CD4-positive, CD25-positive, alpha-beta regulatory T cell (primary cell): ENCODE results near the gene IFFO2. TPM values are rescaled to one million over a fixed set of nuclear protein-coding genes. Genes with fewer than 3 reads are reported as not detected.

Experiments used
- ATAC-seq, 2 donors: fragments of 150-1000 bp; cut with Tn5 transposase; one replicate each; pipeline ENCODE4 v1.10.0; 2021; ENCODE audit warnings: low read depth in 2 of 2, moderate number of reproducible peaks in 2 of 2, moderate library complexity in 1 of 2
- DNase-seq, 3 donors: peaks; one replicate each; pipeline versions ENCODE4 v3.0.0 to v3.0.0-alpha.2; 2012 to 2022; ENCODE audit warnings: mixed read lengths in 1 of 3
- H3K27ac ChIP-seq: one replicate; pipeline ENCODE4 v1.7.0; 2013; ENCODE audit warnings: mild to moderate bottlenecking, low read length; ENCODE audit not compliant: insufficient read depth, poor library complexity, severe bottlenecking
- H3K27me3 ChIP-seq: one replicate; pipeline ENCODE4 v1.7.0; 2013; ENCODE audit warnings: low read length; ENCODE audit not compliant: control insufficient read depth, insufficient read depth
- H3K36me3 ChIP-seq: one replicate; pipeline ENCODE4 v1.7.0; 2013; ENCODE audit warnings: mild to moderate bottlenecking, low read length, moderate library complexity; ENCODE audit not compliant: control insufficient read depth, insufficient read depth
- H3K4me1 ChIP-seq: 2 replicates; pipeline ENCODE4 v1.7.0; 2013; ENCODE audit warnings: mild to moderate bottlenecking, low read length; ENCODE audit not compliant: insufficient read depth, control insufficient read depth, poor library complexity, severe bottlenecking
- H3K4me3 ChIP-seq: one replicate; pipeline ENCODE4 v1.7.0; 2013; ENCODE audit warnings: low read depth, mild to moderate bottlenecking, low read length, moderate library complexity
- H3K9me3 ChIP-seq, 2 experiments: 1 replicate in 1 of 2; 2 replicates in 1 of 2; pipeline ENCODE4 v1.7.0; 2013; ENCODE audit warnings: low read length in 2 of 2, mild to moderate bottlenecking in 1 of 2, moderate library complexity in 1 of 2; ENCODE audit not compliant: control insufficient read depth in 2 of 2
- H3K27ac Mint-ChIP-seq, 3 donors: one replicate each; pipeline ENCODE4 v1.8.0; 2020 to 2022; ENCODE audit warnings: mild to moderate bottlenecking in 3 of 3, mixed read lengths in 3 of 3, moderate library complexity in 2 of 3
- H3K27me3 Mint-ChIP-seq: one replicate; pipeline ENCODE4 v1.8.0; 2022; ENCODE audit warnings: mild to moderate bottlenecking, mixed read lengths
- H3K36me3 Mint-ChIP-seq: one replicate; pipeline ENCODE4 v1.8.0; 2020; ENCODE audit warnings: mixed read lengths
- H3K4me1 Mint-ChIP-seq, 4 donors: one replicate each; pipeline ENCODE4 v1.8.0; 2020 to 2022; ENCODE audit warnings: mixed read lengths in 4 of 4, mild to moderate bottlenecking in 1 of 4
- H3K4me3 Mint-ChIP-seq, 4 donors: one replicate each; pipeline ENCODE4 v1.8.0; 2020 to 2022; ENCODE audit warnings: mild to moderate bottlenecking in 4 of 4, mixed read lengths in 4 of 4, moderate library complexity in 3 of 4
- H3K9me3 Mint-ChIP-seq, 7 donors: one replicate each; pipeline ENCODE4 v1.8.0; 2020 to 2022; ENCODE audit warnings: mixed read lengths in 7 of 7, mild to moderate bottlenecking in 3 of 7, moderate library complexity in 2 of 7
- polyA plus RNA-seq, 4 donors: library from polyadenylated mRNA; unstranded; fragments of 300-500 nt; fragmentation: Illumina TruSeq; gene quantifications; one replicate each; pipeline ENCODE4 v1.2.3, GENCODE V29; 2021
- total RNA-seq: library from RNA; stranded (reverse); gene quantifications from one replicate; pipeline ENCODE4 v1.2.3, GENCODE V29; 2022

The IFFO2 gene
- total and polyA plus RNA-seq, 5 donors from 2014 or later, result 1.4 to 101 (median 3.0) TPM

- Histone ChIP-seq H3K27ac (no peak overlapping the region), H3K9me3 (no peaks in the 10 kb centered on the region), H3K4me1 (peaks cover 5% of the 10 kb centered on the region), H3K36me3 (no peaks in the 10 kb centered on the region), H3K4me3 (no peak overlapping the region), H3K27me3 (no peaks in the 10 kb centered on the region)
- peaks cover 0 to 5% (median under 1%) of the 10 kb centered on the region in 4 donors for H3K4me1 Mint-ChIP-seq
- H3K9me3 Mint-ChIP-seq, result no peaks in the 10 kb centered on the region
- ATAC-seq (no peak), DNase-seq (no peak)
- H3K4me3 Mint-ChIP-seq, result no peak overlapping the region
- H3K36me3 Mint-ChIP-seq, result no peaks in the 10 kb centered on the region
- H3K27ac Mint-ChIP-seq, result no peak overlapping the region
- peaks cover 16% of the 10 kb centered on the region for H3K27me3 Mint-ChIP-seq
These were observed 13.9 kb upstream of the IFFO2 start for GRCh38 chr1:18970358-18970757.

GRCh38 chr1:18967066-18967690 is 10.7 kb upstream of the IFFO2 start:
- no peaks in the 10 kb centered on the region for H3K4me1 ChIP-seq
- H3K4me3 Mint-ChIP-seq, result no peak overlapping the region
- no peak overlapping the region for H3K27ac Mint-ChIP-seq
- H3K4me3 ChIP-seq, result no peak overlapping the region
- H3K36me3 ChIP-seq, result no peaks in the 10 kb centered on the region
- peaks cover 13% of the 10 kb centered on the region for H3K27me3 Mint-ChIP-seq
- no peaks in the 10 kb centered on the region for H3K9me3 ChIP-seq
- H3K9me3 Mint-ChIP-seq, result no peaks in the 10 kb centered on the region
- ATAC-seq (no peak), DNase-seq (no peak)
- no peaks in the 10 kb centered on the region for H3K4me1 Mint-ChIP-seq
- H3K27me3 ChIP-seq, result peaks cover 3% of the 10 kb centered on the region
- no peaks in the 10 kb centered on the region for H3K36me3 Mint-ChIP-seq
- H3K27ac ChIP-seq, result no peak overlapping the region

- peaks cover 13% of the 10 kb centered on the region for H3K27me3 Mint-ChIP-seq
These were observed 9.0 kb upstream of the IFFO2 start for GRCh38 chr1:18965206-18966173.

GRCh38 chr1:18963968-18964367 is 7.5 kb upstream of the IFFO2 start:
- peaks cover 3% of the 10 kb centered on the region for H3K27me3 ChIP-seq
- no peak overlapping the region for H3K27ac Mint-ChIP-seq
- ATAC-seq (no peak), DNase-seq (no peak)
- no peaks in the 10 kb centered on the region for H3K9me3 ChIP-seq
- H3K4me1 Mint-ChIP-seq, result peaks cover 0 to 5% (median under 1%) of the 10 kb centered on the region in 4 donors
- H3K4me3 ChIP-seq, result no peak overlapping the region
- H3K4me3 Mint-ChIP-seq, result no peak overlapping the region
- H3K9me3 Mint-ChIP-seq, result no peaks in the 10 kb centered on the region
- no peaks in the 10 kb centered on the region for H3K36me3 ChIP-seq
- H3K27me3 Mint-ChIP-seq, result peaks cover 13% of the 10 kb centered on the region
- H3K27ac ChIP-seq, result no peak overlapping the region
- H3K4me1 ChIP-seq, result no peaks in the 10 kb centered on the region
- H3K36me3 Mint-ChIP-seq, result no peaks in the 10 kb centered on the region

More at GRCh38 chr1:18965206-18966173, 9.0 kb upstream of the IFFO2 start:
- H3K4me3 Mint-ChIP-seq, result no peak overlapping the region
- no peaks in the 10 kb centered on the region for H3K36me3 Mint-ChIP-seq
- Histone ChIP-seq H3K36me3 (no peaks in the 10 kb centered on the region), H3K4me1 (no peaks in the 10 kb centered on the region), H3K9me3 (no peaks in the 10 kb centered on the region), H3K27me3 (peaks cover 3% of the 10 kb centered on the region), H3K4me3 (no peak overlapping the region), H3K27ac (no peak overlapping the region)
- H3K4me1 Mint-ChIP-seq, result peaks cover 0 to 1% (median under 1%) of the 10 kb centered on the region in 4 donors
- H3K27ac Mint-ChIP-seq, result no peak overlapping the region
- no peak for ATAC-seq
- DNase-seq, result no peak
- H3K9me3 Mint-ChIP-seq, result no peaks in the 10 kb centered on the region

GRCh38 chr1:18962855-18963737 is 6.6 kb upstream of the IFFO2 start:
- Histone ChIP-seq H3K36me3 (no peaks in the 10 kb centered on the region), H3K27ac (no peak overlapping the region), H3K4me1 (peaks cover 1% of the 10 kb centered on the region), H3K27me3 (peaks cover 3% of the 10 kb centered on the region), H3K9me3 (no peaks in the 10 kb centered on the region), H3K4me3 (no peak overlapping the region)
- DNase-seq, result no peak
- peaks cover 13% of the 10 kb centered on the region for H3K27me3 Mint-ChIP-seq
- H3K36me3 Mint-ChIP-seq, result no peaks in the 10 kb centered on the region
- ATAC-seq, result no peak
- peak overlapping the region in 1 of 4 donors; percentile 39 for H3K4me3 Mint-ChIP-seq
- H3K9me3 Mint-ChIP-seq, result no peaks in the 10 kb centered on the region
- H3K4me1 Mint-ChIP-seq, result peaks cover 0 to 9% (median 5%) of the 10 kb centered on the region in 4 donors
- no peak overlapping the region for H3K27ac Mint-ChIP-seq

GRCh38 chr1:18962121-18962721 is 5.7 kb upstream of the IFFO2 start:
- Mint-ChIP-seq H3K9me3 (no peaks in the 10 kb centered on the region), H3K4me3 (no peak overlapping the region), H3K36me3 (no peaks in the 10 kb centered on the region), H3K27ac (no peak overlapping the region), H3K4me1 (peaks cover 0 to 18% (median 13%) of the 10 kb centered on the region in 4 donors), H3K27me3 (peaks cover 19% of the 10 kb centered on the region)
- H3K4me3 ChIP-seq, result no peak overlapping the region
- DNase-seq (no peak), ATAC-seq (no peak)
- H3K9me3 ChIP-seq, result no peaks in the 10 kb centered on the region
- H3K36me3 ChIP-seq, result no peaks in the 10 kb centered on the region
- H3K4me1 ChIP-seq, result peaks cover 10% of the 10 kb centered on the region
- peaks cover 3% of the 10 kb centered on the region for H3K27me3 ChIP-seq
- no peak overlapping the region for H3K27ac ChIP-seq

- Histone ChIP-seq H3K4me1 (peaks cover 14% of the 10 kb centered on the region), H3K4me3 (no peak overlapping the region), H3K36me3 (no peaks in the 10 kb centered on the region), H3K27me3 (peaks cover 3% of the 10 kb centered on the region), H3K27ac (no peak overlapping the region), H3K9me3 (no peaks in the 10 kb centered on the region)
- DNase-seq (no peak), ATAC-seq (no peak)
- H3K36me3 Mint-ChIP-seq, result no peaks in the 10 kb centered on the region
- H3K4me1 Mint-ChIP-seq, result peaks cover 0 to 21% (median 14%) of the 10 kb centered on the region in 4 donors
- H3K4me3 Mint-ChIP-seq, result peak overlapping the region in 1 of 4 donors; percentile 5
- no peaks in the 10 kb centered on the region for H3K9me3 Mint-ChIP-seq
- no peak overlapping the region for H3K27ac Mint-ChIP-seq
- peaks cover 12% of the 10 kb centered on the region for H3K27me3 Mint-ChIP-seq
These were observed 4.3 kb upstream of the IFFO2 start for GRCh38 chr1:18960821-18961220.
